Endothelial cell of umbilical vein (primary cell): ENCODE measurements around the gene SPIB.

ENCODE experiments used
- EZH2 ChIP-seq: IDR thresholded peaks from 2 replicates; pipeline ENCODE4 v1.6.1; 2012; ENCODE audit warnings: borderline replicate concordance, low read depth, mild to moderate bottlenecking, moderate library complexity, low read length, inconsistent platforms; ENCODE audit not compliant: severe bottlenecking
- FOS ChIP-seq: IDR thresholded peaks from 2 replicates; pipeline ENCODE4 v1.6.1; 2011; ENCODE audit warnings: mild to moderate bottlenecking, low read length, moderate library complexity, borderline replicate concordance; ENCODE audit not compliant: insufficient read depth
- POLR2A ChIP-seq: IDR thresholded peaks from 2 replicates; pipeline ENCODE4 v1.6.1; 2012; ENCODE audit warnings: low read depth, mild to moderate bottlenecking, control low read depth, low read length
- POLR2AphosphoS5 ChIP-seq: IDR thresholded peaks from 2 replicates; pipeline ENCODE4 v1.6.1; 2012; ENCODE audit warnings: low read depth, mild to moderate bottlenecking, control low read depth, low read length, moderate library complexity; ENCODE audit not compliant: insufficient read depth
- TF ChIP-seq, protein P1 (sequence below), 2 donors: IDR thresholded peaks; 1 replicate in 1 of 2; 2 replicates in 1 of 2; pipeline ENCODE4 v1.5.1; 2011; ENCODE audit warnings: low read length in 2 of 2, mild to moderate bottlenecking in 2 of 2, moderate library complexity in 2 of 2, control low read depth in 1 of 2, inconsistent platforms in 1 of 2, low read depth in 1 of 2; ENCODE audit not compliant: insufficient read depth in 1 of 2; ENCODE audit errors: extremely low read depth in 1 of 2
- TF ChIP-seq, protein P2 (sequence below): IDR thresholded peaks from 2 replicates; pipeline ENCODE4 v1.6.1; 2011; ENCODE audit not compliant: insufficient read depth, insufficient read length

DNA sequence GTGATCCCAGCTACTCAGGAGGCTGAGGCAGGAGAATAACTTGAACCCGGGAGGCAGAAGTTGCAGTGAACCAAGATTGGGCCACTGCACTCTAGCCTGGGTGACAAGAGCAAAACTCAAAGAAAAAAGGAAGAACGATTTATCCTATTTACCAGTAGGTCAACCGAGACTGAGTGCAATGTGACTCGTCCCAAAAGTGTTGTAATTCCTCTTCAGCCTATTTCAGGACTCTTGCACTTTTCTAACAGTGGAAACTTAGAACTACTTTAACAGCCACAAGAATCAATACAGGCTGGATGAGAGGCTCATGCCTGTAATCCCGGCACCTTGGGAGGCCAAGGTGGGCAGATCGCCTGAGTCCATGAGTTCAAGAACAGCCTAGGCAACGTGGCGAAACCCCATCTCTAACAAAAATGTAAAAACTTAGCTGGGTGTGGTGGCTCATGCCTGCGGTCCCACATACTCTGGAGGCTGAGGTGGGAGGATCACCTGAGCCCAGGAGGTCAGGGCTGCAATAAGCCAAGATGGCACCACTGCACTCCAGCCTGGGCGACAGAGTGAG is 46.7 kb upstream of the SPIB start:
- TF ChIP-seq, protein P1, sequence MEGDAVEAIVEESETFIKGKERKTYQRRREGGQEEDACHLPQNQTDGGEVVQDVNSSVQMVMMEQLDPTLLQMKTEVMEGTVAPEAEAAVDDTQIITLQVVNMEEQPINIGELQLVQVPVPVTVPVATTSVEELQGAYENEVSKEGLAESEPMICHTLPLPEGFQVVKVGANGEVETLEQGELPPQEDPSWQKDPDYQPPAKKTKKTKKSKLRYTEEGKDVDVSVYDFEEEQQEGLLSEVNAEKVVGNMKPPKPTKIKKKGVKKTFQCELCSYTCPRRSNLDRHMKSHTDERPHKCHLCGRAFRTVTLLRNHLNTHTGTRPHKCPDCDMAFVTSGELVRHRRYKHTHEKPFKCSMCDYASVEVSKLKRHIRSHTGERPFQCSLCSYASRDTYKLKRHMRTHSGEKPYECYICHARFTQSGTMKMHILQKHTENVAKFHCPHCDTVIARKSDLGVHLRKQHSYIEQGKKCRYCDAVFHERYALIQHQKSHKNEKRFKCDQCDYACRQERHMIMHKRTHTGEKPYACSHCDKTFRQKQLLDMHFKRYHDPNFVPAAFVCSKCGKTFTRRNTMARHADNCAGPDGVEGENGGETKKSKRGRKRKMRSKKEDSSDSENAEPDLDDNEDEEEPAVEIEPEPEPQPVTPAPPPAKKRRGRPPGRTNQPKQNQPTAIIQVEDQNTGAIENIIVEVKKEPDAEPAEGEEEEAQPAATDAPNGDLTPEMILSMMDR (IDR thresholded peaks at IDR 0.05; ENCODE audit: extremely low read depth in 1 of 2, insufficient read depth in 1 of 2, low read depth in 1 of 2, low read length in 2 of 2) = no peak
- no peak for TF ChIP-seq POLR2AphosphoS5
- TF ChIP-seq FOS = no peak
- no peak for TF ChIP-seq POLR2A
- no peak for TF ChIP-seq EZH2
- TF ChIP-seq, protein P2, sequence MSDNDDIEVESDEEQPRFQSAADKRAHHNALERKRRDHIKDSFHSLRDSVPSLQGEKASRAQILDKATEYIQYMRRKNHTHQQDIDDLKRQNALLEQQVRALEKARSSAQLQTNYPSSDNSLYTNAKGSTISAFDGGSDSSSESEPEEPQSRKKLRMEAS = no peak
